HG03457 (cell line): Measurements from ENCODE around the gene KRTAP22-2.

ENCODE experiments used
- ATAC-seq: cut with Tn5 transposase; IDR thresholded peaks from one replicate; pipeline ENCODE4 v1.9.1; 2021; ENCODE audit warnings: moderate number of reproducible peaks; ENCODE audit not compliant: unreplicated experiment

Gene KRTAP22-2

GRCh38 chr21:30590297-30590696 lies at the start of gene KRTAP22-2:
Gene KRTAP22-2 (minus strand): TSS chr21:30590397.
- ATAC-seq: no peak

GRCh38 chr21:30638686-30639085 lies 48.5 kb upstream of the KRTAP22-2 start:
- no peak for ATAC-seq

DNA sequence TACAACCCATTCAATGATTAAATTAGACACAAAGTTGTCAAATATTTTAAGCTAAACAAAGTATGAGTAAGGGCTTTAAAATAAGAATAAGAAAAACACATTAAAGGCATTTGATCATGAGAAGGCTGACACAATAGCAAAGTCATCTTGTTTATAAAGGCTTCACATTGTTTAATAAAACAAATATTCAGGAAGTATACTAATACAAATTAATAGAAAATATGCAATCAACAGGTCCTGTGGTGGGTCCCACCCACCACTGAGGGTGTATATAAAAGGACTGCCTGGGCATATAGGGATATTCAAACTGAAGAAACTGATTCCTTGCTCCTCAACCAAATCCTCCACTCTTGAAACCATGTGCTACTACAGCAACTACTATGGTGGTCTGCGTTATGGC lies 44.7 kb upstream of the KRTAP22-2 start, which contains the start of gene KRTAP20-2:
Gene KRTAP20-2 (plus strand): TSS at position 301 of the 400 bp plus-strand sequence. CDS start 58 bp downstream, at position 359.
- no peak for ATAC-seq

DNA sequence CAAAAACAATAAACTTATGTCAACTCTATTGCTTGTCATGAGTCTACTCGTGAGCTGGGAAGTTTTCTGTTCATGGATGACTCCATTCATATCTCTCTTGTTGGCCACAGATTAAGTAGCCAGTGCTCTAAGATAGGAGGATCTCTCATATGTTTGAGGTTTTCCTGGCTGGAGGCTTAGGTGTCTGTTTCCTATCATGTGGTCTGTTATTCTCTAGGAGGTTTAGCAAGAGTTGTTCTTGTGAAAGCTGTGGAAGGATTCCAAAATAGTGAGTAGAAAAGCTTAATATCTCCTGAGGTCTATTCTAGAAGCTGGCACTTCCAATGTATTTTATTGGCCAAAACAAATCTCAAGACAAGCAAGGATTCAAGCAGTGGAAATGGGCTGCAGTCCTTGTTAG lies 39.0 kb upstream of the KRTAP22-2 start:
- no peak for ATAC-seq

GRCh38 chr21:30628109-30628508 lies 37.9 kb upstream of the KRTAP22-2 start:
- no peak for ATAC-seq

DNA sequence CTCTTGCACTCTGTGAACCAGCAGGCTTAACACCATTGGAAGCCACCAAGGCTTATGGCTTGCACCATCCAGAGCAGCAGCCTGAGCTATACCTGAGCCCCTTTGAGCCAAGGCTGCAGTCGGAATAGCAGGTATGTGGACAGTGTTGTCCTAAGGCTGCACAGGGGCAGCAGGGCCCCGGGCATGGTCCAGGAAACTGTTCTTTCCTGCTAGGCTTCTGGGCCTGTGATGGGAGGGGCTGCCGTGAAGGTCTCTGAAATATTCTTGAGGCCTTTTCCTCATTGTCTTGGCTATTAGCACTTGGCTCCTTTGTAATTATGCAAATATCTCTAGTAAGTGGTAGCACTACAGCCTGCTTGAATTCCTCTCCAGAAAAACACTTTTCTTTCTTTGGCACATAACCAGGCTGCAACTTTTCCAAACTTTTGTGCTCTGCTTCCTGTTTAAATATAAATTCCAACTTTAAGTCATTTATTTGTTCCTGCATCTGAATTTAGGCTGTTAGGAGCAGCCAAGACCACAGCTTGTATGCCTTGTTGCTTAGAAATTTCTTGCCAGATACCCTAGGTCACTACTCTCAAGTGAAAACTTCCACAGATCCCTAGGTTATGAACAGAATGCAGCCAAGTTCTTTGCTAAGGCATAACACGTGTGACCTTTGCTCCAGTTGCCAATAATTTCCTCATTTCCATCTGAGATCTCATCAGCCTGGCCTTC lies 35.4 kb upstream of the KRTAP22-2 start:
- ATAC-seq: no peak

DNA sequence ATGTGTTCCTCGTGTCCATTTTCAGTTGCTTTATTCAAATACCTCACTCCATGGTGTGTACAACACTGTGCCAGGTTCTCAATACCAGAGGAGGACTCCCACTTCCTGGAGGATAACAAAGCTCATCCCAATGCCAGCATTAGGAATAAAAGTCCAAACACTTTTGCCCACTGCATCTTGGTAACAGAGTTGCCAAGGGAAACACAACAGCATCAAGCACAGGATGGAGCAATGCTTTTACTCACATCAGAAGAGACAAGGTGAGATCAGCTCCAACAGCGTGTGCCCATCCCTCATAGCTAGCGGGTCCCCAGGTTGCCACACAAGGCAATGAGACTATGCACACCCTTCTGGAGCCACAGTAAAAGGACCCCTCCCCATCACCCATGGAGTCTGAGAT lies 33.2 kb upstream of the KRTAP22-2 start:
- ATAC-seq: no peak

- ATAC-seq: no peak
These were observed 30.3 kb upstream of the KRTAP22-2 start, which contains the start of gene KRTAP20-4 for GRCh38 chr21:30620522-30620921. Gene KRTAP20-4 (plus strand): TSS chr21:30620627.

GRCh38 chr21:30620080-30620479 lies 29.9 kb upstream of the KRTAP22-2 start:
- ATAC-seq: no peak

DNA sequence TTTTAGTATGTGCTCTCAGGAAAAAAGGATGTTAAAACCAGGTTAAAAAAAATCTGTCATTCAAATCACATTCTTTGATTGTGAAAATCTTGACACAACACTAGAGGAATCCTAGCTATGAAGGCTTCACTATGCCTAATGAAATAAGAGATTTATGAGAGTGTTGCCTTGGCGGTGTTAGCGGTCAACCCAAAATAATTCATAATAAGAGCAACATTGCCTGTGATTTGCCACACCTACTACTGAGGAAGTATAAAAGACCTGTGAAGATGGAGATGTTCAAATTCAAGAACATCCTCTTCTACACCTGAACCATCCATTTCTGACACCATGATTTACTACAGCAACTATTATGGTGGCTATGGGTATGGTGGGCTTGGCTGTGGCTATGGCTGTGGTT lies 25.9 kb upstream of the KRTAP22-2 start, which contains the start of gene KRTAP20-1:
Gene KRTAP20-1 (plus strand): TSS at position 301 of the 400 bp plus-strand sequence. CDS start 30 bp downstream, at position 331.
- no peak for ATAC-seq

DNA sequence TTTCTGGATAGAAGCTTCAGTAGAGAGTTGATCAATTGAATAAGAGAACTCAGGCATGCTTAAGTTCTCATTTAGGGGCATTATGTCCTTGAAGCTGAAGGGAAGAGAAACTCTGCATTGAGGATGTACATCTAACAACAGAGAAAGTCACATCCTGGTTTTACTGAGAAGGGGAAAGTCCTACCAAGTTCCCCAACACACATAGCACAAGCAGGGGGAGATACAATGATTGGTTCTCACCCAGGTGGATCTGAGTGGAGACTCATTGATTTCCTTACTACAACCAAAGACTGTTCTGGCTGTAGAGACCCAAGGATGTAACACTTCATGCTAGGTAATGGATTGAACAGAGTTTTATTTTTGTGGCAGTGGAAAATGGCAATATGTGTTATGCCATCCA lies 25.0 kb upstream of the KRTAP22-2 start:
- no peak for ATAC-seq

GRCh38 chr21:30613836-30614235 lies 23.6 kb upstream of the KRTAP22-2 start, which contains the start of gene KRTAP6-1:
Gene KRTAP6-1 (minus strand): TSS chr21:30613930. CDS start chr21:30613904, 26 bp downstream.
- no peak for ATAC-seq

DNA sequence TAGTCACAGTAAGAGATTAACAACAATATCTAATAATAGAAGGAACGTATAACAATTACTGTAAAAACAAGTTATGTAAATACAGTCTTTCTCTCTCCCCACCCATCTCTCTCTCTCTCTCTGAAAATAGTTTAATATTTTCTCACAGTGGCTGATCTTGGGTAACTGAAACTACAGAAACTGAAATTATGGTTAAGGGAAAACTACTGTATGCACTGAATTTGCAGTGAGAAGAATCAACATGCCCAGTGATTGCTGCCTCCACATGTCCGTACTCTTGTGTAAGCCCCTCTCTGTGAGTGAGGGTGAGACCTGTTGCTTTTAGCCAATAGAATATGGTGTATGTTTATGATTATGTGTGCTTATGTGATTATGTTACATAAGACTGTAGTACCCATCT lies 21.9 kb upstream of the KRTAP22-2 start:
- ATAC-seq: no peak

DNA sequence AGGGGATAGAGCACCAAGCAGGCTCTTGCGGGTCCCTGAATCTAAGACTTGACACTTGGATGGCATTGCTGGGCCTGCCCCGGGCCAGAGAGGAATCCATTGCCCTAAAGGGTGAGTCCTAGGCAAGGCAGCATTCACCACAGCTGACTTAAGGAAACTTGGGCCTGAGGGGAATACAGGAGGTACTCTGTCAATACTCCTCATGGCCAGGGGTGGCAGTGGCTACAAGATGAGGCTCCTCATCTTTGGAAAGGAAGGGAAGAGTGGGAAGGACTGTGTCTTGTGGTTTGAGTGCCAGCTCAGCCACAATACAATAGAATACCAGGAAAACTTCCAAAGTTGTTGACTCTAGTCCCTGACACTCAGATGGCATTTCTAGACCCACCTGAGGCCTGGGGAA lies 15.8 kb upstream of the KRTAP22-2 start:
- no peak for ATAC-seq

DNA sequence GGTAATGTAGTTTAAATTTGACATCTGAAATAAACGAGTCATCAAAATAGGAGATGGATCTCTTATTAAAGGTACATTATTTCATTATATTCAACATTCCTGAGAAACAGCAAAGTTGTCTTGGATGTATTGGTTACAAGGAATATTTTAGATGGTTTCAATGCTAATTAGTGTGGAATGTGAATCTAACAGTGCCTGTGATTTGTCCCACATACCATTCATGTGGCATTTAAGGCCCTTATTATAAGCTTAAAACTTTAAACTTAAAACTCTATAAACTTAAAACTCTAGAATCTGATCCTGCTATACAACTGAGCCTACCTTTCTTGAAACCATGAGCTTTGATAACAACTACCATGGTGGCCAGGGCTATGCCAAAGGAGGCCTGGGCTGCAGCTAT lies 10.6 kb upstream of the KRTAP22-2 start, which contains the start of gene KRTAP22-1:
Gene KRTAP22-1 (plus strand): TSS at position 301 of the 400 bp plus-strand sequence.
- no peak for ATAC-seq

- ATAC-seq: no peak
These were observed 8.6 kb upstream of the KRTAP22-2 start, which contains the start of gene KRTAP6-2 for GRCh38 chr21:30598802-30599201. Gene KRTAP6-2 (minus strand): TSS chr21:30598902. CDS start chr21:30598874, 28 bp downstream.

DNA sequence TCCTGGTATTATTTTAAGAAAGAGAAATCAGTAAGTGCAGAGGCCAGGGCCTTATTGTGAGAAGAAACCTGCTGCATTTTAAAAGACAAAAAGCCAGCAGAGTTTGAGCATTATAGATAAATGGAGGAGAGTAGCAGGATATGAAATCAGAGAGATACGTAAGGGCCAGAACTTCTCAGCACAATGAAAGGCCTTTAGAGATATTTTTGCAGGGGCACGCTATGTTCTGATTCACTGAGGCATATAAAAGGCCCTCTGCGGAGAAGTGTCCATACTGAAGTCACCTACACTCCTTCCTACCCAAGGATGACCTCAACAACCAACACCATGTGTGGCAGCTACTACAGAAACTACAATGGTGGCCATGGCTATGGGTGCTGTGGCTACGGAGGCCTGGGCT lies 1.9 kb upstream of the KRTAP22-2 start, which contains the start of gene KRTAP6-3:
Gene KRTAP6-3 (plus strand): TSS at position 301 of the 400 bp plus-strand sequence. CDS start 6 bp downstream, at position 307.
- no peak for ATAC-seq

- ATAC-seq: no peak
These were observed 7.3 kb downstream of the KRTAP22-2 start for GRCh38 chr21:30582870-30583269.

DNA sequence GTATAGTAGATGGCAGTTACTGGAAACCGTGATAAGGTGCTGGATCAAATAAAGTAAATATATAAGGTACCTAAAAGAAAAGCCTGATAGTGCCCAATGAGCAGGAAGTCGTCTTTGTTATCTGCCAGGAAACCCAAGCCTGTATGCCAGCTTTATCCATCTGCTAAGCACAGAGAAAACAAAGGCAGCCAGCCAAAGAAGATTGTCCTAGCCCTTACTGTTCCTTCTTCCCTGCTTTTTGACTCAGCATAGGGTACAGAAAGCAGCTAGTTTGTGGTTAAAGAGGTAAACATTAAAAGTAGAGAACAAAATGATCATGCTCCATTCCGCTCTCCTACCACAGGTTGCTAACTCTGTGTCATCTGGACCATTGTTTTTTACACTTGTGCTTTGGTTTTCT lies 10.1 kb downstream of the KRTAP22-2 start:
- ATAC-seq: no peak

- no peak for ATAC-seq
These were observed 10.9 kb downstream of the KRTAP22-2 start for GRCh38 chr21:30579346-30579745.

- ATAC-seq: no peak
These were observed 12.4 kb downstream of the KRTAP22-2 start for GRCh38 chr21:30577766-30578165.

DNA sequence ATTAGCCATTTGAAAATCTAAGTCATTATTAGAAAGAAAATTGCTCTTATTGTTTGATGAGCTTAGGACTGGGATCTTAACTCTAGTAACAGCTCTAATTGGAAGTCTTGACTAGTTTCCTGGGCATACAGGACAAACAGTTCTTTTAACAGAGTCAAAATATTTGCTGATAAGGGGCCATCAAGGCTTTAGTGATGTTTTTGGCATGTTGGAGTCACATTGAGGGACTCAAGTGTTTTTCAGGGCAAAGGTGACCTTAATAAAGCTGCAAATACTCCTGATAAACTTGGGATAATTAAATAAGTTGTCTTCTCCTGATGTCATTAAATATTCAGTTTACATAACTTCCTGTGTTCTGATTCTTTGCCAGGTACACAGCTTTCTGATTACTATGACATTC lies 22.6 kb downstream of the KRTAP22-2 start:
- ATAC-seq: no peak
